ENCODE data around the gene MAL.

MAL gene

DNA sequence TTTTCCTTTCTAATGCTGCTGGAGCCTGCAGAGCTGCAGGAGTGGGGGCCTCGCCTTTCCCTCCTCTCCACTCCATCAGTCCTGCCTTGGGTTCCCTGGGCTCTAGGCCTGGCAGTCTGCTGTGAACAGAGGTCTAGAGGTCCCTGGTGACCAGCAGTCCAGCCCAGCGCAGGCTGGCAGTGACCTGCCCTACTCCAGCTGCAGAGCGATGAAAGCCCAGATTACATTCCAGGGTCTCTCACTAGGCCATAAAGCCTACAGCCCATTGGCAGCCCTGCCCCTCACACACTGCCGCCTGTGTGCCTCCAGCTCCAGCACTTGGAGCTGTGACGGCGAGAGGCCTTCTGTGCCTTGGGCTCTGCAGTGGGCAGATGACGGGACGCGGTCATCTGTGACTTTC, 14.8 kb upstream of the MAL start:
- TF ChIP-seq ZFP30 (CRISPR knock-in tag; IDR thresholded peaks at IDR 0.05) (no peak), SNAI2 (CRISPR knock-in tag; IDR thresholded peaks at IDR 0.05) (no peak), ESRRG (CRISPR knock-in tag; IDR thresholded peaks at IDR 0.05) (no peak), ZFP3 (CRISPR knock-in tag; IDR thresholded peaks at IDR 0.05) (no peak), OSR1 (CRISPR knock-in tag; IDR thresholded peaks at IDR 0.05) (no peak), ZC3H10 (CRISPR knock-in tag; IDR thresholded peaks at IDR 0.05) (no peak), TCF4 (CRISPR knock-in tag; IDR thresholded peaks at IDR 0.05; ENCODE audit: borderline replicate concordance) (no peak), ZNF8 (CRISPR knock-in tag; IDR thresholded peaks at IDR 0.05) (no peak)
- TF ChIP-seq, protein P1, sequence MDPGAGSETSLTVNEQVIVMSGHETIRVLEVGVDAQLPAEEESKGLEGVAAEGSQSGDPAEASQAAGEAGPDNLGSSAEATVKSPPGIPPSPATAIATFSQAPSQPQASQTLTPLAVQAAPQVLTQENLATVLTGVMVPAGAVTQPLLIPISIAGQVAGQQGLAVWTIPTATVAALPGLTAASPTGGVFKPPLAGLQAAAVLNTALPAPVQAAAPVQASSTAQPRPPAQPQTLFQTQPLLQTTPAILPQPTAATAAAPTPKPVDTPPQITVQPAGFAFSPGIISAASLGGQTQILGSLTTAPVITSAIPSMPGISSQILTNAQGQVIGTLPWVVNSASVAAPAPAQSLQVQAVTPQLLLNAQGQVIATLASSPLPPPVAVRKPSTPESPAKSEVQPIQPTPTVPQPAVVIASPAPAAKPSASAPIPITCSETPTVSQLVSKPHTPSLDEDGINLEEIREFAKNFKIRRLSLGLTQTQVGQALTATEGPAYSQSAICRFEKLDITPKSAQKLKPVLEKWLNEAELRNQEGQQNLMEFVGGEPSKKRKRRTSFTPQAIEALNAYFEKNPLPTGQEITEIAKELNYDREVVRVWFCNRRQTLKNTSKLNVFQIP (CRISPR knock-in tag; IDR thresholded peaks at IDR 0.05; ENCODE audit: borderline replicate concordance, low read depth) = no peak
- TF ChIP-seq, protein P2, sequence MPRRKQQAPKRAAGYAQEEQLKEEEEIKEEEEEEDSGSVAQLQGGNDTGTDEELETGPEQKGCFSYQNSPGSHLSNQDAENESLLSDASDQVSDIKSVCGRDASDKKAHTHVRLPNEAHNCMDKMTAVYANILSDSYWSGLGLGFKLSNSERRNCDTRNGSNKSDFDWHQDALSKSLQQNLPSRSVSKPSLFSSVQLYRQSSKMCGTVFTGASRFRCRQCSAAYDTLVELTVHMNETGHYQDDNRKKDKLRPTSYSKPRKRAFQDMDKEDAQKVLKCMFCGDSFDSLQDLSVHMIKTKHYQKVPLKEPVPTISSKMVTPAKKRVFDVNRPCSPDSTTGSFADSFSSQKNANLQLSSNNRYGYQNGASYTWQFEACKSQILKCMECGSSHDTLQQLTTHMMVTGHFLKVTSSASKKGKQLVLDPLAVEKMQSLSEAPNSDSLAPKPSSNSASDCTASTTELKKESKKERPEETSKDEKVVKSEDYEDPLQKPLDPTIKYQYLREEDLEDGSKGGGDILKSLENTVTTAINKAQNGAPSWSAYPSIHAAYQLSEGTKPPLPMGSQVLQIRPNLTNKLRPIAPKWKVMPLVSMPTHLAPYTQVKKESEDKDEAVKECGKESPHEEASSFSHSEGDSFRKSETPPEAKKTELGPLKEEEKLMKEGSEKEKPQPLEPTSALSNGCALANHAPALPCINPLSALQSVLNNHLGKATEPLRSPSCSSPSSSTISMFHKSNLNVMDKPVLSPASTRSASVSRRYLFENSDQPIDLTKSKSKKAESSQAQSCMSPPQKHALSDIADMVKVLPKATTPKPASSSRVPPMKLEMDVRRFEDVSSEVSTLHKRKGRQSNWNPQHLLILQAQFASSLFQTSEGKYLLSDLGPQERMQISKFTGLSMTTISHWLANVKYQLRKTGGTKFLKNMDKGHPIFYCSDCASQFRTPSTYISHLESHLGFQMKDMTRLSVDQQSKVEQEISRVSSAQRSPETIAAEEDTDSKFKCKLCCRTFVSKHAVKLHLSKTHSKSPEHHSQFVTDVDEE (CRISPR knock-in tag; IDR thresholded peaks at IDR 0.05) = no peak
- TF ChIP-seq, protein P3, sequence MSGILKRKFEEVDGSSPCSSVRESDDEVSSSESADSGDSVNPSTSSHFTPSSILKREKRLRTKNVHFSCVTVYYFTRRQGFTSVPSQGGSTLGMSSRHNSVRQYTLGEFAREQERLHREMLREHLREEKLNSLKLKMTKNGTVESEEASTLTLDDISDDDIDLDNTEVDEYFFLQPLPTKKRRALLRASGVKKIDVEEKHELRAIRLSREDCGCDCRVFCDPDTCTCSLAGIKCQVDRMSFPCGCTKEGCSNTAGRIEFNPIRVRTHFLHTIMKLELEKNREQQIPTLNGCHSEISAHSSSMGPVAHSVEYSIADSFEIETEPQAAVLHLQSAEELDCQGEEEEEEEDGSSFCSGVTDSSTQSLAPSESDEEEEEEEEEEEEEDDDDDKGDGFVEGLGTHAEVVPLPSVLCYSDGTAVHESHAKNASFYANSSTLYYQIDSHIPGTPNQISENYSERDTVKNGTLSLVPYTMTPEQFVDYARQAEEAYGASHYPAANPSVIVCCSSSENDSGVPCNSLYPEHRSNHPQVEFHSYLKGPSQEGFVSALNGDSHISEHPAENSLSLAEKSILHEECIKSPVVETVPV (CRISPR knock-in tag; IDR thresholded peaks at IDR 0.05) = no peak
- no peak for ATAC-seq

DNA sequence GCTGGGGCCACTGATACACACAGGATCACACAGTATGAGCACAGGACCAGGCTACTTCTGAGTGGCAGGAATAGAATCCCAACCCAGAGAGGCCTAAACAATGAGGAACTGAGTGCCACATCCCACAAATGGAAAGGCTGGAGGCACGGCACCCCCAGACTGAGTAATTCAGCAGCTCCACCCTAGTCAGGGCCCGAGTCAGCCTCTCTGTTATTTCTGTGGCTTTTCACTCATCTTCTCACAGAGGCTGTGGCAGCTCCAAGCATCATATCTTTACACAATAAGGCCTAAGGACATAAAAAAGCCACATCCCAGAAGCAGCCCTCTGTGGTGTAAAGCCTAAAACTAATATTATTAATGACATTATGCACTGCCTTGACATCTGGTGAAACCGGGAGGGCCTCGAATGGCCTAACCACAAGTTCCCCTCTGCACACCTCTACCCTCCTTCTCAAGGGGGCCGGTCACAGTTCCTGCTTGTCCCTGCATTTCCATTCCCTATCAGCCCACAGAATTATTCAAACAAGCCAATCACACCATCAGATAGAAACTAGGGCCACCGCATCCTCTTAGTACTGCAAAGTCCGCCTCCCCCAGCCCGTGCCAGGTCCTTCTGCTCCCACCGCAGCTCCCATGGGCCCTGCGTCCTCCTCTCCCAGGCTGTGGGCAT, 12.5 kb upstream of the MAL start:
- TF ChIP-seq, protein P1 (CRISPR knock-in tag; IDR thresholded peaks at IDR 0.05; ENCODE audit: borderline replicate concordance, low read depth) = no peak
- TF ChIP-seq ZFP30 (CRISPR knock-in tag; IDR thresholded peaks at IDR 0.05) (no peak), CSDC2 (CRISPR knock-in tag; IDR thresholded peaks at IDR 0.05) (no peak), TOX (CRISPR knock-in tag; IDR thresholded peaks at IDR 0.05; ENCODE audit: borderline replicate concordance) (no peak), SNAI2 (CRISPR knock-in tag; IDR thresholded peaks at IDR 0.05) (no peak), OSR1 (CRISPR knock-in tag; IDR thresholded peaks at IDR 0.05) (no peak), BACH2 (CRISPR knock-in tag; IDR thresholded peaks at IDR 0.05; ENCODE audit: borderline replicate concordance) (no peak), TCF4 (CRISPR knock-in tag; IDR thresholded peaks at IDR 0.05; ENCODE audit: borderline replicate concordance) (no peak), PPARA (CRISPR knock-in tag; IDR thresholded peaks at IDR 0.05; ENCODE audit: borderline replicate concordance) (no peak), ISL1 (CRISPR knock-in tag; IDR thresholded peaks at IDR 0.05) (no peak), ESRRG (CRISPR knock-in tag; IDR thresholded peaks at IDR 0.05) (no peak), GLIS3 (CRISPR knock-in tag; IDR thresholded peaks at IDR 0.05) (no peak)
- TF ChIP-seq, protein P4, sequence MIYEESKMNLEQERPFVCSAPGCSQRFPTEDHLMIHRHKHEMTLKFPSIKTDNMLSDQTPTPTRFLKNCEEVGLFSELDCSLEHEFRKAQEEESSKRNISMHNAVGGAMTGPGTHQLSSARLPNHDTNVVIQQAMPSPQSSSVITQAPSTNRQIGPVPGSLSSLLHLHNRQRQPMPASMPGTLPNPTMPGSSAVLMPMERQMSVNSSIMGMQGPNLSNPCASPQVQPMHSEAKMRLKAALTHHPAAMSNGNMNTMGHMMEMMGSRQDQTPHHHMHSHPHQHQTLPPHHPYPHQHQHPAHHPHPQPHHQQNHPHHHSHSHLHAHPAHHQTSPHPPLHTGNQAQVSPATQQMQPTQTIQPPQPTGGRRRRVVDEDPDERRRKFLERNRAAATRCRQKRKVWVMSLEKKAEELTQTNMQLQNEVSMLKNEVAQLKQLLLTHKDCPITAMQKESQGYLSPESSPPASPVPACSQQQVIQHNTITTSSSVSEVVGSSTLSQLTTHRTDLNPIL (CRISPR knock-in tag; IDR thresholded peaks at IDR 0.05; ENCODE audit: low read depth) = no peak
- TF ChIP-seq, protein P3 (CRISPR knock-in tag; IDR thresholded peaks at IDR 0.05) = no peak
- TF ChIP-seq, protein P2 (CRISPR knock-in tag; IDR thresholded peaks at IDR 0.05) = no peak
- TF ChIP-seq, protein P5, sequence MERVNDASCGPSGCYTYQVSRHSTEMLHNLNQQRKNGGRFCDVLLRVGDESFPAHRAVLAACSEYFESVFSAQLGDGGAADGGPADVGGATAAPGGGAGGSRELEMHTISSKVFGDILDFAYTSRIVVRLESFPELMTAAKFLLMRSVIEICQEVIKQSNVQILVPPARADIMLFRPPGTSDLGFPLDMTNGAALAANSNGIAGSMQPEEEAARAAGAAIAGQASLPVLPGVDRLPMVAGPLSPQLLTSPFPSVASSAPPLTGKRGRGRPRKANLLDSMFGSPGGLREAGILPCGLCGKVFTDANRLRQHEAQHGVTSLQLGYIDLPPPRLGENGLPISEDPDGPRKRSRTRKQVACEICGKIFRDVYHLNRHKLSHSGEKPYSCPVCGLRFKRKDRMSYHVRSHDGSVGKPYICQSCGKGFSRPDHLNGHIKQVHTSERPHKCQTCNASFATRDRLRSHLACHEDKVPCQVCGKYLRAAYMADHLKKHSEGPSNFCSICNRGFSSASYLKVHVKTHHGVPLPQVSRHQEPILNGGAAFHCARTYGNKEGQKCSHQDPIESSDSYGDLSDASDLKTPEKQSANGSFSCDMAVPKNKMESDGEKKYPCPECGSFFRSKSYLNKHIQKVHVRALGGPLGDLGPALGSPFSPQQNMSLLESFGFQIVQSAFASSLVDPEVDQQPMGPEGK (CRISPR knock-in tag; IDR thresholded peaks at IDR 0.05; ENCODE audit: borderline replicate concordance) = no peak

More for the DNA sequence above, 12.5 kb upstream of the MAL start:
- no peak for ATAC-seq
